DOHH2 (cell line): ENCODE measurements around the gene CACNB4.

Experiments used
- CTCF ChIP-seq: fragments of 200-600 bp; sonication (generic); IDR thresholded peaks from one replicate; pipeline ENCODE4 v1.5.1; 2014; ENCODE audit warnings: antibody characterized with exemption, mild to moderate bottlenecking, low read depth, low read length; ENCODE audit not compliant: poor library complexity, severe bottlenecking
- EZH2phosphoT487 ChIP-seq: fragments of 200-600 bp; sonication (generic); IDR thresholded peaks from 2 replicates; pipeline ENCODE4 v1.6.1; 2017; ENCODE audit warnings: borderline replicate concordance, mild to moderate bottlenecking, antibody characterized with exemption, low read length, moderate library complexity, mixed read lengths

GRCh38 chr2:151819920-151820319, 278.9 kb downstream of the CACNB4 start:
- TF ChIP-seq CTCF (no peak), EZH2phosphoT487 (no peak)
